ENCODE data around the gene AMMECR1L.

DNA sequence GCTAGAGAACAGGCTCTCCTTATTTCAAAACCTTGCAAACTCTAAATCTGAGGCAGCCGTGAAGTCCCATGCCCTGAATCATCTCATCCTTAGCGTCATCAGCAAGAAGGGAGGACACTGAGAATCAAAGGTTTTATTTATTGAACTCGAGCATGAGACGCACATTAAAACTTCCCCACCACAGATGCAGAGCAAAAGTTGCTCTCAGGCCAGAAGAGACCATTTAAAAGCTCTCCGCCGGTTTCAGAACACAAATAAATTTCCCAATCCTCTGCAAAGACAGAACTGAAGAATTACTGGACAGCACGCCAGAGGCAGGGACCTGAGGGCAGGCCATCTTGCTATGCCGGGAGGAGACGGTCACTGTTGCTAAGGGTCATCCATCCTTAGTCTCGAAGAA lies 1.3 kb downstream of the AMMECR1L start:
- TF ChIP-seq POLR2A (IDR thresholded peaks at IDR 0.05): no peak
- TF ChIP-seq, protein P1, sequence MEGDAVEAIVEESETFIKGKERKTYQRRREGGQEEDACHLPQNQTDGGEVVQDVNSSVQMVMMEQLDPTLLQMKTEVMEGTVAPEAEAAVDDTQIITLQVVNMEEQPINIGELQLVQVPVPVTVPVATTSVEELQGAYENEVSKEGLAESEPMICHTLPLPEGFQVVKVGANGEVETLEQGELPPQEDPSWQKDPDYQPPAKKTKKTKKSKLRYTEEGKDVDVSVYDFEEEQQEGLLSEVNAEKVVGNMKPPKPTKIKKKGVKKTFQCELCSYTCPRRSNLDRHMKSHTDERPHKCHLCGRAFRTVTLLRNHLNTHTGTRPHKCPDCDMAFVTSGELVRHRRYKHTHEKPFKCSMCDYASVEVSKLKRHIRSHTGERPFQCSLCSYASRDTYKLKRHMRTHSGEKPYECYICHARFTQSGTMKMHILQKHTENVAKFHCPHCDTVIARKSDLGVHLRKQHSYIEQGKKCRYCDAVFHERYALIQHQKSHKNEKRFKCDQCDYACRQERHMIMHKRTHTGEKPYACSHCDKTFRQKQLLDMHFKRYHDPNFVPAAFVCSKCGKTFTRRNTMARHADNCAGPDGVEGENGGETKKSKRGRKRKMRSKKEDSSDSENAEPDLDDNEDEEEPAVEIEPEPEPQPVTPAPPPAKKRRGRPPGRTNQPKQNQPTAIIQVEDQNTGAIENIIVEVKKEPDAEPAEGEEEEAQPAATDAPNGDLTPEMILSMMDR (IDR thresholded peaks at IDR 0.05): no peak
